SK-N-SH treated with all-trans-retinoic acid at 6 μM for 48 hours (cell line): Measurements from ENCODE around the gene OPRL1.

ENCODE experiments used
- ATAC-seq: fragments of 200-7000 bp; cut with Tn5 transposase; 3 replicates; pipeline ENCODE4 v1.9.1; 2020; ENCODE audit warnings: mild to moderate bottlenecking, moderate library complexity
- ARNTL ChIP-seq: fragments of 450-650 bp; formaldehyde crosslinking; IDR thresholded peaks from 2 replicates; pipeline ENCODE4 v1.5.0; 2020; ENCODE audit warnings: low read depth, mild to moderate bottlenecking, moderate library complexity, borderline replicate concordance
- BACH2 ChIP-seq: fragments of 250-450 bp; sonication (Bioruptor Pico); IDR thresholded peaks from 2 replicates; pipeline ENCODE4 v1.9.0; 2021; ENCODE audit warnings: mild to moderate bottlenecking, borderline replicate concordance
- CREB5 ChIP-seq: fragments of 250-450 bp; sonication (Bioruptor Pico); IDR thresholded peaks from 2 replicates; pipeline ENCODE4 v1.5.1; 2020; ENCODE audit warnings: low read depth, mild to moderate bottlenecking, moderate library complexity
- CSDC2 ChIP-seq: fragments of 250-450 bp; sonication (Bioruptor Pico); IDR thresholded peaks from 2 replicates; pipeline ENCODE4 v1.5.0; 2020; ENCODE audit warnings: mild to moderate bottlenecking, moderate library complexity
- CSRNP3 ChIP-seq: fragments of 250-450 bp; sonication (Bioruptor Pico); IDR thresholded peaks from 2 replicates; pipeline ENCODE4 v1.5.1; 2021; ENCODE audit warnings: mild to moderate bottlenecking, moderate library complexity
- ESRRG ChIP-seq: fragments of 250-450 bp; sonication (Bioruptor Pico); IDR thresholded peaks from 2 replicates; pipeline ENCODE4 v1.6.1; 2021; ENCODE audit warnings: mild to moderate bottlenecking
- GLIS3 ChIP-seq: fragments of 250-450 bp; sonication (Bioruptor Pico); IDR thresholded peaks from 2 replicates; pipeline ENCODE4 v1.5.0; 2020; ENCODE audit warnings: mild to moderate bottlenecking, moderate library complexity
- ISL1 ChIP-seq: fragments of 250-450 bp; sonication (Bioruptor Pico); IDR thresholded peaks from 2 replicates; pipeline ENCODE4 v2.1.2; 2022; ENCODE audit warnings: mild to moderate bottlenecking, moderate library complexity
- OSR1 ChIP-seq: fragments of 250-450 bp; sonication (Bioruptor Pico); IDR thresholded peaks from 2 replicates; pipeline ENCODE4 v1.8.0; 2022; ENCODE audit warnings: moderate library complexity, mild to moderate bottlenecking, inconsistent platforms
- PATZ1 ChIP-seq: fragments of 250-450 bp; sonication (Bioruptor Pico); IDR thresholded peaks from 2 replicates; pipeline ENCODE4 v1.8.0; 2020; ENCODE audit warnings: mild to moderate bottlenecking, moderate library complexity, borderline replicate concordance
- POU6F1 ChIP-seq: fragments of 250-450 bp; sonication (Bioruptor Pico); IDR thresholded peaks from 2 replicates; pipeline ENCODE4 v1.8.0; 2021; ENCODE audit warnings: low read depth, mild to moderate bottlenecking, moderate library complexity, borderline replicate concordance
- PPARA ChIP-seq: fragments of 250-450 bp; sonication (Bioruptor Pico); IDR thresholded peaks from 2 replicates; pipeline ENCODE4 v1.5.0; 2020; ENCODE audit warnings: mild to moderate bottlenecking, borderline replicate concordance
- RARB ChIP-seq: fragments of 250-450 bp; sonication (Bioruptor Pico); IDR thresholded peaks from 2 replicates; pipeline ENCODE4 v1.8.0; 2021; ENCODE audit warnings: mild to moderate bottlenecking, moderate library complexity
- SNAI2 ChIP-seq: fragments of 250-450 bp; sonication (Bioruptor Pico); IDR thresholded peaks from 2 replicates; pipeline ENCODE4 v1.5.0; 2020; ENCODE audit warnings: mild to moderate bottlenecking, moderate library complexity
- TCF4 ChIP-seq: fragments of 250-450 bp; sonication (Bioruptor Pico); IDR thresholded peaks from 2 replicates; pipeline ENCODE4 v1.8.0; 2021; ENCODE audit warnings: mild to moderate bottlenecking, moderate library complexity, borderline replicate concordance
- TOX ChIP-seq: fragments of 250-450 bp; sonication (Bioruptor Pico); IDR thresholded peaks from 2 replicates; pipeline ENCODE4 v1.8.0; 2021; ENCODE audit warnings: mild to moderate bottlenecking, moderate library complexity, borderline replicate concordance
- ZC3H10 ChIP-seq: fragments of 250-450 bp; sonication (Bioruptor Pico); IDR thresholded peaks from 2 replicates; pipeline ENCODE4 v1.5.1; 2021; ENCODE audit warnings: mild to moderate bottlenecking, moderate library complexity
- ZFP30 ChIP-seq: fragments of 450-650 bp; formaldehyde crosslinking; IDR thresholded peaks from 2 replicates; pipeline ENCODE4 v1.5.0; 2022; ENCODE audit warnings: mild to moderate bottlenecking, moderate library complexity
- ZNF565 ChIP-seq: fragments of 450-650 bp; formaldehyde crosslinking; conservative IDR thresholded peaks from 2 replicates; pipeline ENCODE4 v1.5.0; 2020; ENCODE audit warnings: low read depth, mild to moderate bottlenecking, moderate library complexity
- ZNF70 ChIP-seq: fragments of 450-650 bp; formaldehyde crosslinking; IDR thresholded peaks from 2 replicates; pipeline ENCODE4 v1.5.0; 2020; ENCODE audit warnings: mild to moderate bottlenecking, moderate library complexity
- ZNF8 ChIP-seq: fragments of 450-650 bp; formaldehyde crosslinking; IDR thresholded peaks from 2 replicates; pipeline ENCODE4 v1.5.0; 2020; ENCODE audit warnings: mild to moderate bottlenecking, moderate library complexity
- TF ChIP-seq, protein P1 (sequence below): fragments of 250-450 bp; sonication (Bioruptor Pico); IDR thresholded peaks from 2 replicates; pipeline ENCODE4 v1.5.0; 2020; ENCODE audit warnings: mild to moderate bottlenecking, moderate library complexity

Gene OPRL1

GRCh38 chr20:64045346-64046011 is 34.4 kb upstream of the OPRL1 start:
- TF ChIP-seq ZNF565 (CRISPR knock-in tag) (no peak), ZFP30 (CRISPR knock-in tag) (no peak), TCF4 (CRISPR knock-in tag) (no peak), OSR1 (CRISPR knock-in tag) (no peak), ARNTL (CRISPR knock-in tag) (no peak), CSDC2 (CRISPR knock-in tag) (no peak), ZNF70 (no peak), SNAI2 (CRISPR knock-in tag) (no peak), CSRNP3 (CRISPR knock-in tag) (no peak), POU6F1 (CRISPR knock-in tag) (no peak), ZC3H10 (CRISPR knock-in tag) (no peak), ESRRG (no peak), GLIS3 (CRISPR knock-in tag) (no peak), PPARA (CRISPR knock-in tag) (no peak), TOX (CRISPR knock-in tag) (no peak)
- TF ChIP-seq, protein P1, sequence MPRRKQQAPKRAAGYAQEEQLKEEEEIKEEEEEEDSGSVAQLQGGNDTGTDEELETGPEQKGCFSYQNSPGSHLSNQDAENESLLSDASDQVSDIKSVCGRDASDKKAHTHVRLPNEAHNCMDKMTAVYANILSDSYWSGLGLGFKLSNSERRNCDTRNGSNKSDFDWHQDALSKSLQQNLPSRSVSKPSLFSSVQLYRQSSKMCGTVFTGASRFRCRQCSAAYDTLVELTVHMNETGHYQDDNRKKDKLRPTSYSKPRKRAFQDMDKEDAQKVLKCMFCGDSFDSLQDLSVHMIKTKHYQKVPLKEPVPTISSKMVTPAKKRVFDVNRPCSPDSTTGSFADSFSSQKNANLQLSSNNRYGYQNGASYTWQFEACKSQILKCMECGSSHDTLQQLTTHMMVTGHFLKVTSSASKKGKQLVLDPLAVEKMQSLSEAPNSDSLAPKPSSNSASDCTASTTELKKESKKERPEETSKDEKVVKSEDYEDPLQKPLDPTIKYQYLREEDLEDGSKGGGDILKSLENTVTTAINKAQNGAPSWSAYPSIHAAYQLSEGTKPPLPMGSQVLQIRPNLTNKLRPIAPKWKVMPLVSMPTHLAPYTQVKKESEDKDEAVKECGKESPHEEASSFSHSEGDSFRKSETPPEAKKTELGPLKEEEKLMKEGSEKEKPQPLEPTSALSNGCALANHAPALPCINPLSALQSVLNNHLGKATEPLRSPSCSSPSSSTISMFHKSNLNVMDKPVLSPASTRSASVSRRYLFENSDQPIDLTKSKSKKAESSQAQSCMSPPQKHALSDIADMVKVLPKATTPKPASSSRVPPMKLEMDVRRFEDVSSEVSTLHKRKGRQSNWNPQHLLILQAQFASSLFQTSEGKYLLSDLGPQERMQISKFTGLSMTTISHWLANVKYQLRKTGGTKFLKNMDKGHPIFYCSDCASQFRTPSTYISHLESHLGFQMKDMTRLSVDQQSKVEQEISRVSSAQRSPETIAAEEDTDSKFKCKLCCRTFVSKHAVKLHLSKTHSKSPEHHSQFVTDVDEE (CRISPR knock-in tag), result no peak
- ATAC-seq, result no peak

- no peak for ATAC-seq
- TF ChIP-seq ZNF565 (CRISPR knock-in tag) (no peak), PATZ1 (CRISPR knock-in tag) (no peak), BACH2 (CRISPR knock-in tag) (no peak), ARNTL (CRISPR knock-in tag) (no peak), ZNF8 (no peak), CREB5 (no peak), GLIS3 (CRISPR knock-in tag) (no peak), POU6F1 (CRISPR knock-in tag) (no peak), OSR1 (CRISPR knock-in tag) (no peak), SNAI2 (CRISPR knock-in tag) (no peak), ZNF70 (no peak), TCF4 (CRISPR knock-in tag) (no peak), RARB (CRISPR knock-in tag) (no peak), CSRNP3 (CRISPR knock-in tag) (no peak), ISL1 (no peak), CSDC2 (CRISPR knock-in tag) (no peak)
Measured at GRCh38 chr20:64047046-64047389, 32.9 kb upstream of the OPRL1 start.
